ENCODE measurements around the gene ALDOC. TPM values are rescaled to one million over a fixed set of nuclear protein-coding genes. Genes with fewer than 3 reads are reported as not detected.

Gene ALDOC
- total and polyA plus RNA-seq, 2 donors (not counting 1 experiment from before 2014, with no cell fraction given) = 16.7 to 26.6 TPM

DNA sequence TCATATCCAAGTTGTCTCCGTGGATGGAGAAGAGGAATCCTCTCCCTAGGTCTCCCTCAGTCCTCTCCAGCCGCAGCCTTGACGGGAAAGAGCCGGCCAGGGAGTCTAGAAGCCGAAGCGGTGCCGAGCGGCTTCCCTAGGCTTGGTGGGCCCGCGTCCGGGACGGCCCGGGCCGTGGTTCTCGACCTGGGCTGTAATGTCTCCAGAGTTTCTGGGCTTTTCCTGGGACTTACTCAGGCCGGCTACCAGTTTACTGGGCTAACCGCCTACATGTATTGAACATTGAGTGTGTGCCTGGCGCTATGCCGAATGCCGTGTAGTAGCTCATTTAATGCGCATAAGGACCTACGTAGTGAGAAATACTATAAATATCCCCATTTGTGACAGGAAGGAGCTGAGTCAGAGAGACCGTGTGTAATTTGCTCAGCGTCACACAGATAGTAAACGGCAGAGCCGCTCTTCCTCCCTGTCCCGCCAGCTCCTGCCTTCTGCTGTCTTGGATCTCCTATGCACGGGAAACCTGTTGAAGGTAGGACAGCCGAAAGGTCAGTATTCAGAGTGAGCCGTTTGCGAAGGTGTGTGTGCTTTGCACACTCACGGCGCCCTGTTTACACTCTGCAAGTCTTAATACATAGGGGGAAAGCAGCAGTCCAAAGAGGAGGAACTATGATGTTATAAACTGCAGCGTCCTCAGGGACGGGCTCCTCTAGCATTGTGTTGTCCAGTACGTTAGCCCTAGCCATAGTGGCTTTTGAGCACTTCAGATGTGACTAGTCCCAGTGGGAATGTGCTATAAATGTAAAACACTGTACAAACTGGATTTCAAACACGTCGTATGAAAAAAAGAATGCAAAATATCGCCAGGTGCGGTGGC lies 22.9 kb upstream of the ALDOC start:
- H3K9ac ChIP-seq (ENCODE audit: low read length) = peak overlapping the region; percentile 96
- Mint-ChIP-seq H3K27ac (peak overlapping the region; percentile 98), H3K27me3 (no peaks in the 10 kb centered on the region), H3K9me3 (ENCODE audit: insufficient read depth) (no peaks in the 10 kb centered on the region), H3K4me1 (peaks cover 24% of the 10 kb centered on the region), H3K4me3 (peak overlapping the region; percentile 98)
- ChIA-PET CTCF (interaction anchor here (0.8 to 1.8 kb wide), 9 partner anchors 11 to 107 kb away, joined by 3 to 8 read pairs (median 4); partner anchors contain the start of gene PIGS), POLR2A (interaction anchor here (0.5 to 1.5 kb wide), 11 partner anchors 14 to 222 kb away, joined by 3 to 9 read pairs (median 3); partner anchors contain the start of genes ALDOC, BLTP2 and PIGS)
- no peaks in the 10 kb centered on the region for H3K79me2 ChIP-seq (ENCODE audit: control insufficient read depth, insufficient read depth, low read length)
- H3K4me2 ChIP-seq (replicated peaks; ENCODE audit: low read depth, low read length, poor library complexity, severe bottlenecking) = peak overlapping the region; percentile 95
- H3K27me3 ChIP-seq (replicated peaks in 1 of 4; ENCODE audit: control extremely low read depth in 1 of 4, control insufficient read depth in 3 of 4, insufficient read depth in 4 of 4, low read length in 3 of 4) = no peaks in the 10 kb centered on the region
- H3K9me3 ChIP-seq (ENCODE audit: control extremely low read depth in 1 of 3, control insufficient read depth in 2 of 3, insufficient read depth in 1 of 3, low read length in 2 of 3) = no peaks in the 10 kb centered on the region
- H3K4me3 ChIP-seq (ENCODE audit: control extremely low read depth in 1 of 5, extremely low read depth in 1 of 5, insufficient read depth in 1 of 5, low read depth in 2 of 5, low read length in 4 of 5) = peak overlapping the region; percentile 72 to 90 (median 79)
- H3K36me3 ChIP-seq (replicated peaks in 1 of 2; ENCODE audit: control extremely low read depth in 1 of 2, control insufficient read depth in 1 of 2, extremely low read depth in 1 of 2, insufficient read depth in 2 of 2, low read length in 1 of 2) = no peaks in the 10 kb centered on the region
- peak; percentile 77 for DNase-seq
- peaks cover 19% of the 10 kb centered on the region in 2 donors for H3K4me1 ChIP-seq (ENCODE audit: control insufficient read depth in 2 of 2, insufficient read depth in 2 of 2, low read length in 2 of 2)
- intact Hi-C loops (cut with micrococcal nuclease) = loop anchor here (1.0 kb wide), 6 partner anchors 22 to 63 kb away; partner anchors contain the start of genes BLTP2, PIGS, SUPT6H and UNC119
- H3K27ac ChIP-seq (ENCODE audit: low read length in 2 of 2) = peak overlapping the region; percentile 95 to 98
- WGBS (ENCODE audit: insufficient coverage) = 8% methylated on average over 38 of the region's 40 CpGs
- ATAC-seq (ENCODE audit: low read depth) = peak; percentile 46
- TF ChIP-seq EZH2 (IDR thresholded peaks at IDR 0.05; ENCODE audit: borderline replicate concordance, insufficient read depth, low read depth, low read length, poor library complexity, severe bottlenecking) = no peak
- TF ChIP-seq, protein P1, sequence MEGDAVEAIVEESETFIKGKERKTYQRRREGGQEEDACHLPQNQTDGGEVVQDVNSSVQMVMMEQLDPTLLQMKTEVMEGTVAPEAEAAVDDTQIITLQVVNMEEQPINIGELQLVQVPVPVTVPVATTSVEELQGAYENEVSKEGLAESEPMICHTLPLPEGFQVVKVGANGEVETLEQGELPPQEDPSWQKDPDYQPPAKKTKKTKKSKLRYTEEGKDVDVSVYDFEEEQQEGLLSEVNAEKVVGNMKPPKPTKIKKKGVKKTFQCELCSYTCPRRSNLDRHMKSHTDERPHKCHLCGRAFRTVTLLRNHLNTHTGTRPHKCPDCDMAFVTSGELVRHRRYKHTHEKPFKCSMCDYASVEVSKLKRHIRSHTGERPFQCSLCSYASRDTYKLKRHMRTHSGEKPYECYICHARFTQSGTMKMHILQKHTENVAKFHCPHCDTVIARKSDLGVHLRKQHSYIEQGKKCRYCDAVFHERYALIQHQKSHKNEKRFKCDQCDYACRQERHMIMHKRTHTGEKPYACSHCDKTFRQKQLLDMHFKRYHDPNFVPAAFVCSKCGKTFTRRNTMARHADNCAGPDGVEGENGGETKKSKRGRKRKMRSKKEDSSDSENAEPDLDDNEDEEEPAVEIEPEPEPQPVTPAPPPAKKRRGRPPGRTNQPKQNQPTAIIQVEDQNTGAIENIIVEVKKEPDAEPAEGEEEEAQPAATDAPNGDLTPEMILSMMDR (IDR thresholded peaks at IDR 0.05) = no peak
- H2AFZ ChIP-seq (ENCODE audit: insufficient read depth, low read depth, low read length, poor library complexity, severe bottlenecking) = peak overlapping the region; percentile 91
- no peaks in the 10 kb centered on the region for H4K20me1 ChIP-seq (ENCODE audit: control insufficient read depth, insufficient read depth, low read length, poor library complexity, severe bottlenecking)

All from B cell (primary cell).